GM08714 (cell line): ENCODE measurements around the gene HCRTR1.

Experiments
- H3K4me3 ChIP-seq: fragments of 200-500 bp; sonication (Bioruptor generic); 2 replicates; pipeline ENCODE4 v1.5.1; 2014; ENCODE audit warnings: mild to moderate bottlenecking, low read length, inconsistent platforms
- ZNF274 ChIP-seq: IDR thresholded peaks from 2 replicates; pipeline ENCODE4 v1.6.1; 2012; ENCODE audit warnings: mild to moderate bottlenecking, low read depth, low read length

HCRTR1 gene

GRCh38 chr1:31576743-31577455 is 40.6 kb upstream of the HCRTR1 start:
- H3K4me3 ChIP-seq, result no peak overlapping the region
- TF ChIP-seq ZNF274, result no peak

GRCh38 chr1:31577515-31578192 is 39.8 kb upstream of the HCRTR1 start:
- no peak for TF ChIP-seq ZNF274
- H3K4me3 ChIP-seq, result no peak overlapping the region

- no peak overlapping the region for H3K4me3 ChIP-seq
- TF ChIP-seq ZNF274, result no peak
Measured at GRCh38 chr1:31579374-31579773, 38.1 kb upstream of the HCRTR1 start.

GRCh38 chr1:31580513-31580870 is 37.0 kb upstream of the HCRTR1 start:
- no peak for TF ChIP-seq ZNF274
- H3K4me3 ChIP-seq, result no peak overlapping the region

GRCh38 chr1:31580891-31581603 is 36.4 kb upstream of the HCRTR1 start:
- no peak overlapping the region for H3K4me3 ChIP-seq
- TF ChIP-seq ZNF274, result no peak

GRCh38 chr1:31581821-31582810 is 35.4 kb upstream of the HCRTR1 start:
- no peak for TF ChIP-seq ZNF274
- no peak overlapping the region for H3K4me3 ChIP-seq

- TF ChIP-seq ZNF274, result no peak
- H3K4me3 ChIP-seq, result no peak overlapping the region
Measured at GRCh38 chr1:31583082-31583994, 34.2 kb upstream of the HCRTR1 start.

GRCh38 chr1:31583995-31584868 is 33.3 kb upstream of the HCRTR1 start:
- no peak for TF ChIP-seq ZNF274
- no peak overlapping the region for H3K4me3 ChIP-seq

- TF ChIP-seq ZNF274, result no peak
- no peak overlapping the region for H3K4me3 ChIP-seq
Measured at GRCh38 chr1:31584869-31585735, 32.4 kb upstream of the HCRTR1 start.

GRCh38 chr1:31585736-31586365 is 31.6 kb upstream of the HCRTR1 start:
- H3K4me3 ChIP-seq, result no peak overlapping the region
- TF ChIP-seq ZNF274, result no peak
